ENCODE data around the gene TGM5. TPM values are rescaled to one million over a fixed set of nuclear protein-coding genes. Genes with fewer than 3 reads are reported as not detected.

The TGM5 gene
- total RNA-seq, 2 experiments from 2014 or later: not detected

DNA sequence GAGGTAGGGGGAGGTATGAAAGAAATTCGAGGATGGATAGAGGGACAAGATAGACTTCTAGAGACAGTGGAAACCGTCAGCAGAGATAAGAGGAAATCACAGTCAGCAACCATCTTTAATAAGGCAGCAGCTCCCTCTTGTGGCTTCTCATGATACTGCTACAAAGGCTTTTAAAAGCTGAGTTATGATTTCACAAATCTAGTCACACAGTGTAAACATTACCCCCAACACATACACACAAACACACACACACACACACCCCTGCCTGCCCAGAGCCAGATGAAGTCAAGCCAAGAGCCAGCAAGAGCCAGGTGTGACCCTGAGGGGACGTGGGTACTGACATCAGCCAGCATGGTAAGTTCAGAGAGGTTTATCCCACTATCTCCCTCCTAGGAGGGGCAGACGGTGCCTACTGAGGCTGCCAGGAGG lies 18.9 kb upstream of the TGM5 start:
- Mint-ChIP-seq H3K9me3 (no peaks in the 10 kb centered on the region), H3K4me1 (ENCODE audit: low read depth) (no peaks in the 10 kb centered on the region), H3K27ac (no peak overlapping the region), H3K36me3 (ENCODE audit: low read depth) (no peaks in the 10 kb centered on the region), H3K27me3 (ENCODE audit: low read depth) (peaks cover under 1% of the 10 kb centered on the region), H3K4me3 (no peak overlapping the region)
- DNase-seq: peak; percentile 75
- CTCF ChIA-PET: interaction anchor here (0.5 to 7.6 kb wide), 34 partner anchors 8 to 560 kb away, joined by 3 to 167 read pairs (median 4); partner anchors contain the start of genes CCNDBP1, EPB42 and TGM7
- intact Hi-C loops (cut with micrococcal nuclease): loop anchor here (1.0 kb wide), 3 partner anchors 60 to 581 kb away; no protein-coding TSS in a partner anchor

DNA sequence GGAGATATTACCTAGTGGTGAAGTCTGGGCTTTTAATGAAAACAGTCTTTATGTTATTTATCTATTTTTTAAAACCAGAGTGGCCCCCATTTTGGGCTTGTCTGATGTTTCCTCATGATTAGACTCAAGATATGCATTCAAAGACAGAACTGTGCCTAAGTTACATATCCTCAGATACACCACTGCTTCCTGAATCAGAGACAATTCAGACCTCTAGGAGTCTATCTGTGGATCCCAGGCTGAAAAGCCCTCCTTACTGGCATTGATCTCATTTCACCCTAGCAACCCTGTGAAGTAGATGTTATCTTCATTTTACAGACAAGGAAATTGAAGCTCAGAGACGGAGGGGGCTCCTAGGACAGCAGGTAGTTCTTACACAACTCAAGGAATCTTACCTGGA lies 16.8 kb upstream of the TGM5 start:
- CTCF ChIA-PET: interaction anchor here (0.6 to 7.6 kb wide), 4 partner anchors 54 to 92 kb away, joined by 4 to 167 read pairs (median 26); no protein-coding TSS in a partner anchor
- Mint-ChIP-seq H3K36me3 (ENCODE audit: low read depth) (no peaks in the 10 kb centered on the region), H3K4me1 (ENCODE audit: low read depth) (no peaks in the 10 kb centered on the region), H3K27ac (no peak overlapping the region), H3K4me3 (no peak overlapping the region), H3K9me3 (no peaks in the 10 kb centered on the region), H3K27me3 (ENCODE audit: low read depth) (no peaks in the 10 kb centered on the region)
- no peak for DNase-seq
- intact Hi-C loops (cut with micrococcal nuclease): no loop called here

DNA sequence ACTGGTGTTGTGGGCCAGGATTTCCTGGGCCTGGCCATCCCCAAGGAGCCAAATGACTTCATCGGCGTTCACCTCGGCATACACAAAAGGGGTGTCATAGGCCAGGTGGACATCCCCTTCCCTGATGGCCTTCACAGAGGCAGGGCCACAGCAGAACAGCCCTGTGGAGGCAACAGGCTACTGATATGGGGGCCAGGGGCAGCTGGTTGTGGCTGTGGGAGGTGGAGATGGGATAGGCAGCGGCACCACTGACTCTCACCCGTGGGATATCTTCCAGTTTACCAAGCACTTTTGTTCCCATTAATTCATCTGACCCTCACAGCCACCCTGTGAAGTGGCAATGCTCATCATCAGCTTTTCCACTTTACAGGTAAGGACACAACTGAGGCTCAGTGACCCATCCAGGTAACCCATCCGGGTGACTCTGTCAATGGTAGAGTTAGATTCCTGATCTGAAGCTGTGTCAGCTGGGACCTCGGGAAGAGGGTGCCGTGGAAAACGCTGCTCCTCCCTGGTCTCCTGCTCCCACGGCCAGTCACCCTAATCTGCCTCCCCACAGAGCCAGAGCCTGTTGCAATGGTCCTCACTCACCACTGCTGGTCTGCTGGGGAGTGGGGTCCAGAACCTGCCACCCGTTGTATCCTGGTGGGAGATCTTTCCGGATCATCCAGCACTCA lies 15.3 kb upstream of the TGM5 start:
- Mint-ChIP-seq H3K27me3 (ENCODE audit: low read depth) (no peaks in the 10 kb centered on the region), H3K36me3 (ENCODE audit: low read depth) (no peaks in the 10 kb centered on the region), H3K27ac (no peak overlapping the region), H3K9me3 (no peaks in the 10 kb centered on the region), H3K4me3 (no peak overlapping the region), H3K4me1 (ENCODE audit: low read depth) (no peaks in the 10 kb centered on the region)
- CTCF ChIA-PET: interaction anchor here (7.6 kb wide), 1 partner anchor 57 kb away, joined by 167 read pairs; no protein-coding TSS in a partner anchor
- DNase-seq: no peak
- intact Hi-C loops (cut with micrococcal nuclease): no loop called here

DNA sequence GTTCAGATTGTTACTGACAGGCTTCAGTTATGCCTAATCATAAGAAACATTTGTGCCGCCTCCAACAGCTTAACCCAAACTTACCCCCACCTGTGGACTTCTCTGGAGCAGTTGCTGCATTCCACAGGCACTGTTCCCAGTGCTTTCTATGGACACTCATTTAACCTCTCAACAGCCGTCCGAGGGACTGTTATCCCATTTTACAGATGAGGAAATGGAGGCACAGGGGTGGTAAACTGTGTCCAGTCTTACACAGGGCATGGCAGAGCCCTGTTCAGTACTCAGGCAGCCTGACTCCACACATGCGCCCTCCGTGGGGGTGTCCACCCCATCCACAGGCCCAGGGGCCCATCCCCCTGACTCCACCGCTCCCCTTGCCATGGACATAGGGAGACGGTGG lies 14.3 kb upstream of the TGM5 start:
- H3K27ac Mint-ChIP-seq: no peak overlapping the region
- CTCF ChIA-PET: interaction anchor here (0.6 kb wide), 1 partner anchor 66 kb away, joined by 3 read pairs; no protein-coding TSS in a partner anchor

DNA sequence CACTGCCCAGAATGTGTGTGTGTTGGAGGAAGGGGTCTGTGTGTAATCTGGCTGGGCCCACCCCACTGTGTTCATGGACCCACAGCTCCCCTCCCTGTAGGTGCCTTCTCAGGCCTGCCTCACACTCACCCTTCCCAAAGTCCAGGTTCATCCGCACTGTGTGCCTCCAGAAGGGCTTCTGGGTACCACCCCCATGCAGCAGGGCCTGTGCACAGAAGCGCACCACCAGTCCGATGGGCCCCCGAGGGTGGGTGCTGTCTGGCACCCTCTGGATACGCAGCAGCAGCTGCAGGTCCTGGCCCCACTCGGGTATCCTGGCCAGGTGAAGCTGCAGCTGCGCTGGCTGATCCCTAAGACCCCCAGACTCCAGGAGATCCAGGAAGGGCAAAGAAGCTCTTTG lies 12.8 kb upstream of the TGM5 start:
- Mint-ChIP-seq H3K4me3 (no peak overlapping the region), H3K27ac (no peak overlapping the region), H3K9me3 (no peaks in the 10 kb centered on the region), H3K4me1 (ENCODE audit: low read depth) (no peaks in the 10 kb centered on the region), H3K27me3 (ENCODE audit: low read depth) (peaks cover 3% of the 10 kb centered on the region), H3K36me3 (ENCODE audit: low read depth) (no peaks in the 10 kb centered on the region)
- CTCF ChIA-PET: interaction anchor here (2.2 kb wide), 1 partner anchor 54 kb away, joined by 19 read pairs; no protein-coding TSS in a partner anchor
- intact Hi-C loops (cut with micrococcal nuclease): no loop called here
- DNase-seq: no peak

More for the DNA sequence above, 14.3 kb upstream of the TGM5 start:
- Mint-ChIP-seq H3K4me1 (ENCODE audit: low read depth) (no peaks in the 10 kb centered on the region), H3K4me3 (no peak overlapping the region), H3K27me3 (ENCODE audit: low read depth) (no peaks in the 10 kb centered on the region), H3K9me3 (no peaks in the 10 kb centered on the region), H3K36me3 (ENCODE audit: low read depth) (no peaks in the 10 kb centered on the region)
- no peak for DNase-seq
- intact Hi-C loops (cut with micrococcal nuclease): no loop called here

DNA sequence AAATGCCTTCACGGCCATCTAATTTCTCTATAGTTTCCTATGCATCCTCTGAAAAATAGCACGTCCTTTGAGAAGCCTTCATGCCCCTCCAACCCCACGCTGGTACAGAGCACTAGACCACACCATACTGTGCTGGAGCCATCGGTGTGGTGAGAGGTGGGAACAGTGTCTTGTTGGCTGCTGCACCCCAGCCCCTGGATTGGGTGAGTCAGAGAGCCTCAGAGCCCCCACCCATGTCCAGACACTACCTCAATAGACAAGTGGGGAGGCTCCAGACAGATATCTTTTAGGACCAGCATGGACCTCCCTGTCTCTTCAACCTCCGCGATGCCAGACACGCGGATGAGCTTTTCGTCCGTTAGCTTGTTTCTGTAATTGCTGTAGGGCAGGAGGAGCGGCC lies 12.1 kb upstream of the TGM5 start:
- Mint-ChIP-seq H3K9me3 (no peaks in the 10 kb centered on the region), H3K4me3 (no peak overlapping the region), H3K4me1 (ENCODE audit: low read depth) (no peaks in the 10 kb centered on the region), H3K27ac (no peak overlapping the region), H3K27me3 (ENCODE audit: low read depth) (peaks cover 3% of the 10 kb centered on the region), H3K36me3 (ENCODE audit: low read depth) (no peaks in the 10 kb centered on the region)
- CTCF ChIA-PET: interaction anchor here (2.2 kb wide), 1 partner anchor 53 kb away, joined by 19 read pairs; no protein-coding TSS in a partner anchor
- DNase-seq: no peak
- intact Hi-C loops (cut with micrococcal nuclease): no loop called here

DNA sequence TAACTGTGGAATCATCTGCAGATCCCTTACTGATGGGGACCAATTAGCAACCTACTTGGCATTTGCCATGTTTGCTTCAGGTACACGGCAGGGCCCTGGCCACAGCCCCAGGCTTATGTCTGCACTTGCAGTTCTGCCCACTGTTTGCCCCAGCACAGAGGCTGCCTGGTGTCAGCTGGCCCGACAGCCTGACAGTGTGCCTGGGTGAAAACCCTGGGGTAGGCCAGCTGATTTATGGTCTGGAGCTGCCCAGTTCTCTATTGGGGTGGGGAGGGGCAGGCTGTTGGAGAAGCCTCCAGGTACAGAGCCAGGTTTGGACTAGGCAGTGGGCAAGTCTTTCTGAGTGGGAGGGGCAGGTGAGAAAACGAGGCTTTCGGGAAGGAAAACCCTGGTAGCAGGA lies 11.2 kb upstream of the TGM5 start:
- no peak for DNase-seq
- Mint-ChIP-seq H3K4me1 (ENCODE audit: low read depth) (no peaks in the 10 kb centered on the region), H3K27me3 (ENCODE audit: low read depth) (peaks cover 5% of the 10 kb centered on the region), H3K36me3 (ENCODE audit: low read depth) (no peaks in the 10 kb centered on the region), H3K9me3 (no peaks in the 10 kb centered on the region), H3K27ac (no peak overlapping the region), H3K4me3 (no peak overlapping the region)
- CTCF ChIA-PET: interaction anchor here (2.7 kb wide), 1 partner anchor 52 kb away, joined by 15 read pairs; no protein-coding TSS in a partner anchor
- intact Hi-C loops (cut with micrococcal nuclease): no loop called here

DNA sequence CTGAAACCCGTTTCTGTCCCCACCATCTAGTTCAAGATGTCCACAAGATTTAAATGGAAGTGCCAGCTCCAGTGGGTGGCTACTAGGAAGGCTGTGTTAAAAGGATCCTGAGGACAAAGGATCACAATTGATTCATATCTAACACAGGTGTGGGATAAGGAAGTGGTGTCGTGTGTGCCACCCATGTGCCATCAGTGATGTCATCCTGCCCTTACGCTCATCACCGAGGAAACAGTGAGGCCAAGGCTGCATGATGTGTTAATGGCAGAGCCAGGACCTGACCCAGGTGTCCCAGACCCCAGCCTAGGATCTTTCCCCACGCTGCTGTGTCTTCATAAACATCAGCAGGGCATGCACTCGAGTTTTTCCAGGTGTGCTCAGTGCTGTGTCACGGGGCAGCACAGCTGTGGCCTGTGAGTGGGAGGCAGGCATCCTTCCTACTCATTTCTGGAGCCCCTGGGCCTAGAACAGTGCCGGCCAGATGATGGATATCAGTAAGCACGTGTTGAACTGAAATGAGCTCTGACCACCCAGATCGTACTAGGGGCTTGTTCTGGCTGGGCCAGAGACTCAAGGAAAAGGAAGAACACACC lies 10.6 kb upstream of the TGM5 start:
- H3K4me1 Mint-ChIP-seq (ENCODE audit: low read depth): no peaks in the 10 kb centered on the region
- peaks cover 5% of the 10 kb centered on the region for H3K27me3 Mint-ChIP-seq (ENCODE audit: low read depth)
- CTCF ChIA-PET: interaction anchor here (0.9 to 2.7 kb wide), 2 partner anchors 8 to 52 kb away, joined by 4 to 15 read pairs; no protein-coding TSS in a partner anchor
- intact Hi-C loops (cut with micrococcal nuclease): no loop called here
- H3K9me3 Mint-ChIP-seq: no peaks in the 10 kb centered on the region
- DNase-seq: no peak
- H3K27ac Mint-ChIP-seq: no peak overlapping the region
- no peak overlapping the region for H3K4me3 Mint-ChIP-seq
- H3K36me3 Mint-ChIP-seq (ENCODE audit: low read depth): no peaks in the 10 kb centered on the region

DNA sequence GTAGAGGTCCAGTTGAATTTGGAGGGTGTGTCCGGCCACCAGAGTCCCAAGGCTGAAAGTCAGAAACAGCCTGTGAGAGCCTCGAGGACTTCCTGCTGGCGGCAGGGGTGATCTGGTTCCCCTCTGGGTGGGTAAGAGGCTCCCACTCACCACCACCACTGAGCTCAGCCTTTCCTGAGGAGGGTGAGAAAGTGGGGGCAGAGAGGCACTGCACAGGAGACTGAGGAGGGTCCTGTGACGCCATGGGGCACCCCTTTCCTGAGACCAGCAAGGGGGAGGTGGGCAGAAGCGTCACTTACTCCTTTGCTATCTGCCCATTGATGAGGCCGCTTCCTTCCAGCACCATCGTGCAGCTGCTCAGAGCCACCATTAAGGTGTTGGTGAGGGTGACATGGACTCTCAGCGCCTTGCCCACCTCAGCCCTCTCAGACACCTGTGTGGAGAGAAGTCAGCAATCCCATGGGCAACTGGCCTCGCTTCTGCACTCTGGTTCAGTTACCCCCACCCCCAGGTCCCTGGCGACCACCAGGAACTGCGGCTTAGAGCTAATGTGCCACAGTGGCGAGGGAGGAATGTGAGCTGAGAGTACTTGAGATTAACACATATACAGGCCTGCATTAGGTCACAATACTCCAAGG lies 10.0 kb upstream of the TGM5 start:
- Mint-ChIP-seq H3K4me1 (ENCODE audit: low read depth) (no peaks in the 10 kb centered on the region), H3K27ac (no peak overlapping the region), H3K9me3 (peaks cover 5% of the 10 kb centered on the region), H3K36me3 (ENCODE audit: low read depth) (no peaks in the 10 kb centered on the region), H3K4me3 (no peak overlapping the region), H3K27me3 (ENCODE audit: low read depth) (peaks cover 5% of the 10 kb centered on the region)
- no peak for DNase-seq
- intact Hi-C loops (cut with micrococcal nuclease): no loop called here
- CTCF ChIA-PET: interaction anchor here (0.9 to 2.7 kb wide), 2 partner anchors 9 to 51 kb away, joined by 4 to 15 read pairs; no protein-coding TSS in a partner anchor

DNA sequence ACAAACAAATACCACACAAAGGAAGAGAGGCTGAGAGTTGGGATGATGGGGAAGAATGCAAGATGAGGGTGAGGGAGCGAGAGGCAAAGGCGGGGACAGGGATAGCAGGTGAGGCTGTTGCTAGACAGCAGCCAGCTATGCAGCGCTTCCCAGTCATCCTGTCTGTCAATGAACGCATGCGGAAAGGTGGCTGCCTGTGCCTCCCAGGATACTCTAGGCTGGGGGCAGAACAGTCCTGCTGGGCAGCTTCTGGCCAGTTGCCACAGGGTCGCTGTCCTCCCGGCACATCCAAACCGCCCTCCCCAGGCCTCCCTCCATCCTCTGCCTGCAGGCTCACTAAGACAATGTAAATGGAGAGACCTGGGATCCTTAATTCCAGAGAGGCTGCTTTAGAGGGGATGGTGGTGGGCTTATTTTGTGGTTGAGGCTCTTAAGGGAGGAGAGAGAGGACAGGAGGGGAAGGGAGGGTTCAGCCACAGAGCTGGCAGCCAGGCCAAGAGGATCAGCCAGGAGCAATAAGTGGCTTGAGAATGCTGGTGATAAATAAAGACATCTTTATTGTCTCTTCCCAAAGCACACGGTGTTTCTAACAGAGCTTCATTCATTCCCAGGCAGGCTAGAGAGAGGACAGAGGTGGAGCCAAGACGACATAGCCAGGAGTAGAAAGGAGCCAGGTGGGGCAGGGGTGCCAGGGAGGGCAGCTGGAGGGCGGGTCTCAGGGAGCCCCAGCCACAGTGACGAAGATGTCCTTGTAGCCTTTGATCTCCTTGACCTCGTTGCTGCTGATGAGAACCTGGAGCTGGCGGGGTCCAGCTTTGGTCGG lies 9.2 kb upstream of the TGM5 start:
- peaks cover 5% of the 10 kb centered on the region for H3K9me3 Mint-ChIP-seq
- H3K27me3 Mint-ChIP-seq (ENCODE audit: low read depth): peaks cover 5% of the 10 kb centered on the region
- no peak for DNase-seq
- no peaks in the 10 kb centered on the region for H3K4me1 Mint-ChIP-seq (ENCODE audit: low read depth)
- H3K4me3 Mint-ChIP-seq: no peak overlapping the region
- H3K27ac Mint-ChIP-seq: no peak overlapping the region
- H3K36me3 Mint-ChIP-seq (ENCODE audit: low read depth): no peaks in the 10 kb centered on the region
- intact Hi-C loops (cut with micrococcal nuclease): no loop called here
- CTCF ChIA-PET: interaction anchor here (0.9 to 2.7 kb wide), 2 partner anchors 9 to 50 kb away, joined by 4 to 15 read pairs; no protein-coding TSS in a partner anchor

DNA sequence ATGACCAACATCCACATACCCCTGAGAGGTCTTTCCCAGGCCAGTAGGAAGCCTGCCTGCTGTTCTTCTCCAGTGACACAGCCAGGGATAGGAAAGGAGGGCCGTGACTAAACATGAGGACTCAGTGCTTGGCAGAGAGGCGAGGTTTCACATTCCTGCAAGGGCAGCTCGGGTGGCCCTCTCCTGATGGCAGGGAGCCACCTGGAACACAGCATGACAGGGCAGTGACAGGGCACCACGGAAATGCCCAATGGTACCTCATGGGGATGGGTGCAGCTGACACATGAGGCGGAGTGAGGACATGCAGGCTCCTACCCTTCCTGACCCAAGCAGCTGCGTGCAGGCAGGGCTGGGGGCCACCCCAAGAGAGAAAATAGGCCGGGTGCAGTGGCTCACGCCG lies 7.4 kb upstream of the TGM5 start:
- peaks cover 7% of the 10 kb centered on the region for H3K27me3 Mint-ChIP-seq (ENCODE audit: low read depth)
- CTCF ChIA-PET: interaction anchor here (3.9 kb wide), 1 partner anchor 49 kb away, joined by 11 read pairs; no protein-coding TSS in a partner anchor
- H3K4me1 Mint-ChIP-seq (ENCODE audit: low read depth): peaks cover 1% of the 10 kb centered on the region
- intact Hi-C loops (cut with micrococcal nuclease): no loop called here
- DNase-seq: no peak
- peaks cover 5% of the 10 kb centered on the region for H3K9me3 Mint-ChIP-seq
- H3K4me3 Mint-ChIP-seq: no peak overlapping the region
- H3K36me3 Mint-ChIP-seq (ENCODE audit: low read depth): no peaks in the 10 kb centered on the region
- H3K27ac Mint-ChIP-seq: no peak overlapping the region
